ENCODE data around the gene DOK7. TPM values are rescaled to one million over a fixed set of nuclear protein-coding genes. Genes with fewer than 3 reads are reported as not detected.

The DOK7 gene
- total RNA-seq, 4 donors from 2014 or later = not detected

DNA sequence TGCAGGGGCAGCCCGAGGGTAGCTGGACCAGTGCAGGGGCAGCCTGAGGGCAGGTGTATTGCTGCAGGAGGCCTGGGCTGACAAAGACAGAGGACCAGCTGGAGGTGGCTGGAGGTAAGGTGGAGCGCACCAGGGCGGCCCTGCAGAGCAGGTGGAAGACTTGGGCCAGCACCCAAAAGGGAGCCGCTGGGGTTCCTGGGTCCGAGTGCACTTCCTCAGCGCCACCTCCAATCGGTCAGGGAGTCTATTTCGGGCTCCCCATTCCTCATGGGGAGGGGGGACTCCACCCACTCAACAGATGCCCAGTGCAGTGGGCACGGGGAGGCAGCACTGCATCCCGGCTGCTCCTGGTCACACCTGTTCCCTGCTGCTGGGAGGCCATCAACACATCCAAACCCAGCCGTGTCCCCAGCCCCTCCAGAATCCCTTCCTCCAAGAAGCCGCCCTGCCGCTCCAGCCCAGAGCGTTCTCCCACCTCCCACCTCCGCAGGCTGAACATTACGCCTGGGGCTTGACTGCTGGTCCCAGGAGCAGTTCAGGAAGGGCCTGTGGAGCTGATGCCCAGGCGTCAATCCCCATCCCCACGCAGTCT, 67.7 kb downstream of the DOK7 start:
- TF ChIP-seq, protein P1, sequence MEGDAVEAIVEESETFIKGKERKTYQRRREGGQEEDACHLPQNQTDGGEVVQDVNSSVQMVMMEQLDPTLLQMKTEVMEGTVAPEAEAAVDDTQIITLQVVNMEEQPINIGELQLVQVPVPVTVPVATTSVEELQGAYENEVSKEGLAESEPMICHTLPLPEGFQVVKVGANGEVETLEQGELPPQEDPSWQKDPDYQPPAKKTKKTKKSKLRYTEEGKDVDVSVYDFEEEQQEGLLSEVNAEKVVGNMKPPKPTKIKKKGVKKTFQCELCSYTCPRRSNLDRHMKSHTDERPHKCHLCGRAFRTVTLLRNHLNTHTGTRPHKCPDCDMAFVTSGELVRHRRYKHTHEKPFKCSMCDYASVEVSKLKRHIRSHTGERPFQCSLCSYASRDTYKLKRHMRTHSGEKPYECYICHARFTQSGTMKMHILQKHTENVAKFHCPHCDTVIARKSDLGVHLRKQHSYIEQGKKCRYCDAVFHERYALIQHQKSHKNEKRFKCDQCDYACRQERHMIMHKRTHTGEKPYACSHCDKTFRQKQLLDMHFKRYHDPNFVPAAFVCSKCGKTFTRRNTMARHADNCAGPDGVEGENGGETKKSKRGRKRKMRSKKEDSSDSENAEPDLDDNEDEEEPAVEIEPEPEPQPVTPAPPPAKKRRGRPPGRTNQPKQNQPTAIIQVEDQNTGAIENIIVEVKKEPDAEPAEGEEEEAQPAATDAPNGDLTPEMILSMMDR (IDR thresholded peaks at IDR 0.05; ENCODE audit: low read depth) = no peak

DNA sequence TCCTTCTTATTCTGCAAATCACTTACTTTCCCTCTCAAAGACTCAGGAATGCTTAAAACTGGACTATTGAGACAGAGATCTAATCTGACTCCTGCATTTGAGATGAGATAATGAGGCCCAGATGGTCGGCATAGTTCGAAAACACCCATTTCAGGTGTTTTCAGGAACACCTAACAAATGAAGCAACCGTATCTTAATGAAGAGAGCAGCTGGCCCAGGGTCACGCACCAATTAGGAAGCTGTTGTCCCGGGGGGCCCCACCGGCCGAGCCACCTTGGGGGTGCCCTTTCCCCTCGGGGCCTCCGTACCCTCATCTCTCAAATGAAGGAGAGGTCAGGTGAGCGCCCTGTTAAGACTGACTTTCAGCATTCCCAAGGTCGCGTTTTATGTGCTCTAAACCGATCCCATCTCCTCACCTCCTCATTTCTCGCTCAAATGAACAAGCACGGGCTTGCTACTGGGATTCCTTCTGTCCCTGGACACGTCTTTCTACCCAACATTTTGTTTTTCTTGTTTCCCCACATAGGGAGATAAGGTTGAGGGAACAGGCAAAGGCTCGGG, 68.3 kb downstream of the DOK7 start:
- TF ChIP-seq, protein P1 (IDR thresholded peaks at IDR 0.05; ENCODE audit: low read depth) = no peak

DNA sequence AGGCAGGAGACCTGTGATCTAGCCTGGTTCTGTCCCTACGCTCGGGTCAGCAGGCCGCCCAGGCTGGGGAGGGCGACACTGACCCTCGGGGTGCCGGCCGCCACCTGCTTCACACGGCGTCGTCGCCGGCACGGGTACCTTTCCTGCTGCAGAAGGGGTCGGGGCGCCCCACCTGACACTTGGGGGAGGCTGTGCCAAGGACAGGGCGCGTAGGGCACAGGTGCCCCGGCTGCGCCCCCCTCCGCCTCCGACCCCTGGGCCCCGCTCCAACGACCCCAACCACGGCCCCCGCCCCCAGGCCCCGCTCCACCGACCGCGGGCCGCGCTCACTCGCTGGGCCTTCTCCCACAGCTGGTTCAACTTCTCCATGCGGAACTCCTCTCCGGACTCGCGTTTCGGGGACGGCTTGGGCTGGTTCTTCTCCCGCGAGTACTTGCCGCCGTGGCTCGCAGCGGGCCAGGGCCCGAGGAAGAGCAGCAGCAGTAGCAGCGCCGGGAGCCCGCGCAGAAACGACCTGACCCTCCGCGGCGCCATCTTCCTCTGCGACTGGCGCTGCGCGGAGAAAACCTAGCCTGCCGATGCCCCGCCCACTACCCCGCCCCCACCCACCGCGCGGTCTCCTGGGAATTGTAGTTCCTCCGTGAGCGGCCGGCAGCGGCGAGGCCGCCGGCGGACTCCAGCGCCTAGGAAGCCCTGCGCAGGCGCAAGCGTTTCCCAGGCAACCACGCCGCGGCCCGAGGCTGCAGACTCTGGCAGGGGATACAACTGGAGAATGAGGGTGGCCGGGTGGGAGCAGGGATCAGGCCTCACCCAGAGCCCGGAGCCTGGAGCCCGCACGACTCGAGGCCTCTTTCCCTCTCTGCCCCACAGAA, 69.0 kb downstream of the DOK7 start, which contains the start of gene LRPAP1:
LRPAP1 (minus strand) TSS at position 544 of the 872 bp plus-strand sequence; CDS start at position 534, 10 bp downstream.
- TF ChIP-seq, protein P1 (IDR thresholded peaks at IDR 0.05; ENCODE audit: low read depth) = no peak

DNA sequence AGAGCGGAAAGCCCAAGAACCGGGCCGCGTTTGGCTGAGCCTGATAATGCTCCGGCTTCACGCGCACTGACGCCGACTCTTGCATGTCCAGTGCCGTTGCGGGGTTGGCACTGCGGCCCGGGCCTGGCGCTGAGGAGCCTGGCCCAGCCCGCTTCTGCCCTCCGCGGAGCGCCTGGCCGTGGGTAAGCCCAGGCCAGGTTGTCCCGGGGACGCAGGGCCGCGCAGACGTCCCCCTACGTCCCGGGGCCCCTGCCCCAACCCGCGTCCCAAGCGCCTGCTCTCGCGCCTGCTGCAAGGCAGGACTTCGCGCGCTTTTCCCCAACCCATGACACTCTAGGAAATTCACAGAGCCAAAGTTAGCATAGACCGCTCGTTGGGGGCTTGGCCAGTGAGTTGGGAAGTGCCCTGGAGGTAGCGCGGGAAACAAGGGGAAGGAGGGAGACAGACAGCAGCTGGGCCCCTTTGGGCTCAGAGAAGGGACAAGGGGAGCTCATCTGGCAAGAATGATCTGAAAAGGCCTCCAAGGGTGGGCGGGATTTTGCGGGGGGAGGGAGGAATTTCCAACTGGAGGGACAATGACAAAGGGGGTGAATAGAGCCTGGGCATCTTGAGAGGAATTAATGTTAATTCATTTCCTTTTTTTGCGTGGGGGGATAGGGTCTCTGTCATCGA, 69.8 kb downstream of the DOK7 start:
- TF ChIP-seq, protein P1 (IDR thresholded peaks at IDR 0.05; ENCODE audit: low read depth) = no peak

DNA sequence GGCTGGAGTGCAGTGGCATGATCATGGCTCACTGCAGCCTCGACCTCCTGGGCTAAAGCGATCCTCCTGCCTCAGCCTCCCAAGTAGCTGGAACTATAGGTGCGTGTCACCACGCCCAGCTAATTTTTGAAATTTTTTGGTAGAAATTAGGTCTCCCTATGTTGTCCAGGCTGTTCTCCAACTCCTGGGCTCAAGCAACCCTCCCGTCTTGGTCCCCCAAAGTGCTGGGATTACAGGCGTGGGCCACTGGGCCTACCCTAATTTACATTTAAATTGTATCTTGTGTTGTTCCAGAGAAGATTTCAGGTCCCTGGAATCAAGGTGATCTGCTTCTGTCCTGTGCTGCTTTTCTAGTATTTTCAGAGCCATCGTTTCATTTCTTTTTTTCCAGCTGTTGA, 70.3 kb downstream of the DOK7 start:
- TF ChIP-seq, protein P1 (IDR thresholded peaks at IDR 0.05; ENCODE audit: low read depth) = no peak

Other genes starting within 250 kb of the DOK7 start
- under 1 TPM in 2 of 4 donors, not detected in 2; 0.19 to 0.51 TPM for gene MSANTD1, start 214.1 kb upstream of the DOK7 start, total RNA-seq
- gene RGS12, start 170.3 kb upstream of the DOK7 start, total RNA-seq = 10 to 100 TPM; 20.4 to 86.1 (median 34.1) TPM
- gene HGFAC, start 21.3 kb upstream of the DOK7 start, total RNA-seq = not detected
- 100 to 1,000 TPM in 3 of 4 donors, 10 to 100 TPM in 1; 67.5 to 187 (median 137) TPM for gene LRPAP1, start 69.1 kb downstream of the DOK7 start, total RNA-seq